NCI-H1048 (cell line): ENCODE data around the gene NR5A1.

Experiments used
- DNase-seq: peaks from one replicate; lab custom pipeline; 2025; lab: John Stamatoyannopoulos, UW

The NR5A1 gene

DNA sequence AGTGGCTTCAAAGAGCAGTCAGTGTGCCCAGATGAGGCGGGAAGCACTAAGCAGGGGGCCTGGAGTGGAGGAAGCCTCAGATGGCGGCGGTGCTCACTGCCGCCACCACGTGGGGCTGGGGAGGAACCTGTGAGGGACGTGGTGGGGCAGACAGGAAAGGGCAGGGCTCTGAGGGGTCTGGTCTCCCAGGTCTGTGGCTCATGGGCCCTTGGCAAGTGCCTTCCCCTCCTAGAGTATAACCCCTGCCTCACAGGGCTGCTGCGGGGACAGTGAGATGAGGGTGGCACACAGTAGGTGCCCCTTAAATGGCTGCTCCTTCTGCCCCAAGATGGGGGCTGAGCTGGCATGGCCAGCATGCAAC, 26.6 kb downstream of the NR5A1 start:
- no peak for DNase-seq

DNA sequence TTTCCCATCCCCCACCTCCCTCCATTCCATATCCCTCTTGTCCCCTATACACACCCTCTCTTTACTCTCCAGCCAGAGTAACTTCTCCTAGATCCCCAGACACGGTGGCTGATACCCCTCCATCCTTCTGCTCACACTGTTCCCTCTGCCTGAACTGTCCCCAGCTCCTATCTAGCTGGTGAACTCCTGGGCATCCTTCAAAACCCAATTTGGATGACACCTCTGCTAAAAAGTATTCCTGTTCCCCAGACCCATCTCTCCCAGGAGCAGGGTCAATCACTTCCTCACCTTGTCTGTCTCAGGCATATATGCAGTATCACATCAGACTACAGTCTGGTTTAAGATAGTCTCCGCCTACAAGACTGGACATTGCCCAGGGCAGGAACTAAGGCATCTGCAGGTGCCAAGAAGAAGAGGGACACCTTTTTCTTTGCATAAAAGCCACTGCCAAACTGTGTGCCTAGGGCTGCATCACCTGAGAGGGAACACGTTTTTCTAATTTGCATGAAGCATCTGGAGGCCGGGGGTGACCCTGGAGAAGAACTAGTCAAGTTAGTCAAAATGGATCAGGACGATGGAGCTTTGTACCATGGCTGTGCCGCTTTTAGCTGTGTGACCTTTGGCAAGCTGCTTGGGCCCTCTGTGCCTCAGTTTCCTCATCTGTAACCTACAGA, 27.1 kb downstream of the NR5A1 start:
- DNase-seq, result no peak

- DNase-seq, result no peak
Measured at GRCh38 chr9:124479371-124479770, 27.8 kb downstream of the NR5A1 start.

GRCh38 chr9:124478354-124478753, 28.8 kb downstream of the NR5A1 start:
- DNase-seq, result no peak

GRCh38 chr9:124477648-124478285, 29.4 kb downstream of the NR5A1 start:
- no peak for DNase-seq

DNA sequence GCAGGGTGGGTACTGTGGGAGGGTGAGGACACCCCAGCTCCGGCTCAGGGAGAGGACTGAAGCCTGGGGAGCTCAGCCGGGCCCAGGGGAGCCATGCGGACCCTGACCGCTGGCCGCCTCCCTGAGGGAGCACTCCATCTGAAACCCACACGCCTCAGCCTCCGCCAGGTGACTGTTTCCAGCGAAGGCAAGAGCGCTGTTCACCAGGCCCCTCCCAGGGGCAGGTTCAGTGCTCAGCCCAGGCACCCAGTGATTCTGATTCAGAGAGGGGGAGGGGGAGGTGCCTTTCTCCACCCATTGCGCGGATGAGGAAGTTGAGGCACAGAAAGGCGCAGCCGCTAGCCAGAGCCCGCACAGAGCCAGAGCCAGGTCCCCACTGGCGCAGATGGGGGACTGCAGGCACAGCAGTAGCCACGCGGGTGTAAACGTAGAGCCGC, 30.0 kb downstream of the NR5A1 start:
- no peak for DNase-seq

DNA sequence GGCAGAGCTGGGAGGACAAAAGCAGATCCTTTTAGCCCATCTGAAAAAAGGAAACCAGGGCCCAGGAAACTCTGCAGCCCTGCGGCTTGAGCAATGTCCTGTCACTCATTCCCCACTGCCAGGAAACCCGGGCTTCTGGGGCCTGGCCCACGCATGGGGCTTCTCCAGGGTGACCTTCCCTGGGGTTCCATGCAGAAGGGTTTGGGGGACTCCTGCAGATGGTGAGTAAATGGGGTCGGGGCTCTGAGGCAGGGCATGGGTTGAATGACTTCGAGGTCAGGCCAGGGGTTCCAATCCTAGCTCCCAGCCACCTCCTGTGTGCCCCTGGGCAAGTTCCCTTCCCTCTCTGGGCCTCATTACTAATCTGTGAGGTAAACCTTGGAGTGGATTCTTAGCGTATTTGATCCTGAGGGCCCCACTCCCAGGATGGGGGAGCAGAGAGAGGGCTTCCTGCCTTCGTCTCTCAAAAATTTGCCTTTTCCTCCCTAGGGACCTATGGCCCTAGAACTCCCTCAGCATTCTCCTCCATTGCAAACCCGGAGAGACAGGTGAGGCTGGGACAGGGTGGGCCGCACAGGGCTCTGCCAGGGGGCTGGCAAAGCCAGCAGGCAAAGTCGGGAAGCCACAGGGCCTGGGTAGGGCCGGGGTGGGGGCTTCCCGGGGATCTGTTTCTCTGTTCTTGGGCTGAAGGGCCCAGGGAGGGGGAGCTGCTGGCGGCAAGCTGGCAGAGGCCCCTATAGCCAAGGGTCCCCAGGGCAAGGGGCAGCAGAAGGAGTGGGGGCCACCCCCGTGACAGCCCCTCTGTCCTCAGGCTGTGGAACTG, 31.1 kb downstream of the NR5A1 start:
- no peak for DNase-seq

DNA sequence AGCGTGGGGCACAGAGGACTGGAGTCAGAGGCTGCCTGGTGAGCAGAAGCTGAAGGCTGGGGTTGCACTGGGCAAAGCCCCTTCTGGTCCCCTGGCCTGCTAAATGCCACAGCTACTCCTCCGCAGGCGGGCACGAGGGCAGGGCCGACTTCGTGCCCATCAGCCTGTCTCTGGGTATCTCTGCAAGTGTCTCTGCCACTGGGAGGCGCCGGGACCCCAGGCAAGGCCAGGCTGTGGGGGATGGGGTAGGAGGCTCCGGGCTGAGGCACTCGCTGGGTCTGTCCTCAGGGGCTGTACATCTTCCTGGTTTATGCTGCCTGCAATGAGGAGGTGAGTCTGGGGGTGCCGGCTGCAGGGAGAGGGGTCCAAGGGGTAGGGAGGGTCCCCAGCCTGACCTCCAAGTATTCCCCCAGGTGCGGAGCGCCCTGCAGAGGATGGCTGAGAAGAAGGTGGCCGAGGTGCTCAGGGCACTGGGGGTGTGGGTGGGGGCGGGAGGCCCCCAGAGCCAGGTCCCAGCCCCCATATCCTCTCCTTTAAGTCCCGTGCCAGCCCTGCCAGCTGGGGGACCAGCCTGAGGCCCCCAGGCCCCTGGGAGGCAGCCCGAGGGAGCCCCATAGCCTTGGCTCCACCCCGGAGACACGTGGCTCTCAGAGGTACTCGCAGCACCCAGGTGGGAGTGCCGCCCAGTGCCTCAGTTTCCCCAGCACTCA, 31.9 kb downstream of the NR5A1 start:
- no peak for DNase-seq

- DNase-seq, result no peak
Measured at GRCh38 chr9:124474151-124474550, 33.0 kb downstream of the NR5A1 start.

DNA sequence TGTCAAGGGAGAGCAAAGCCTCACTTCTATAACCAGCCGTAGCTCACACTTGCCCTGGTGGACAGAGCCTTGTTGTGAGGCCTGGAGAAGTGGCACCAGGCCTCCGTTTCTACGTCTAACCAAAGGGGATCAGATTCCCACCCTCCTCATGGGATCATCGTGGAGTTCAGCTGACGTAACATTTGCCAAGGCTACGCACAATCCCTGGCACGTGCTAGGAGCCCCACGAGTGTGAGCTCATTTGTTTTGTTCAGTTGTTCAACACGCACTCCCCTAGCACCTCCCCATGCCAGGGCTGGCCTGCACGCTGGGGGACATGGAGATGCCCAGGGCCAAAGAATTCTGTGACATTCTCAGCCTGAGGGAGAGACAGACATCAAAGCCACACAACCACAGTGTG, 33.9 kb downstream of the NR5A1 start:
- DNase-seq, result no peak

- no peak for DNase-seq
Measured at GRCh38 chr9:124472770-124473169, 34.4 kb downstream of the NR5A1 start.

GRCh38 chr9:124471761-124472160, 35.4 kb downstream of the NR5A1 start:
- DNase-seq, result no peak

- DNase-seq, result no peak
Measured at GRCh38 chr9:124470726-124471125, 36.5 kb downstream of the NR5A1 start.

DNA sequence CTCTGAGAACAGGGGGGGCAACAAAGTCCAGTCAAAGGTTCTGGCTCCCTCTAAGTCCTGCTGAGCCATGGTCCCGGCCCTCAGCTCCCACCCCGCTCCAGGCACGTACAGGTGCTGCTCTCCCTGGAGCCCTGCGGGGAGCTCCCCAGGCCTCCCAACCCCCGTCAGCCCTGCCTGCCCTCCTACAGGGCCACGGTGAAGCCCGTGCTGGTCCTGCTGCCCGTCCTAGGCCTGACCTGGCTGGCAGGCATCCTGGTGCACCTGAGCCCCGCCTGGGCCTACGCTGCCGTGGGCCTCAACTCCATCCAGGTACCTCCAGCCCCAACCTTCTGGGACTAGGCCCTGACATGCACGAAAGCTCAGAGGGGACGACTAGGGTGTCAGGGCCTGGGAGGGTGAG, 36.9 kb downstream of the NR5A1 start:
- no peak for DNase-seq

- DNase-seq, result no peak
Measured at GRCh38 chr9:124469011-124469832, 38.0 kb downstream of the NR5A1 start.

DNA sequence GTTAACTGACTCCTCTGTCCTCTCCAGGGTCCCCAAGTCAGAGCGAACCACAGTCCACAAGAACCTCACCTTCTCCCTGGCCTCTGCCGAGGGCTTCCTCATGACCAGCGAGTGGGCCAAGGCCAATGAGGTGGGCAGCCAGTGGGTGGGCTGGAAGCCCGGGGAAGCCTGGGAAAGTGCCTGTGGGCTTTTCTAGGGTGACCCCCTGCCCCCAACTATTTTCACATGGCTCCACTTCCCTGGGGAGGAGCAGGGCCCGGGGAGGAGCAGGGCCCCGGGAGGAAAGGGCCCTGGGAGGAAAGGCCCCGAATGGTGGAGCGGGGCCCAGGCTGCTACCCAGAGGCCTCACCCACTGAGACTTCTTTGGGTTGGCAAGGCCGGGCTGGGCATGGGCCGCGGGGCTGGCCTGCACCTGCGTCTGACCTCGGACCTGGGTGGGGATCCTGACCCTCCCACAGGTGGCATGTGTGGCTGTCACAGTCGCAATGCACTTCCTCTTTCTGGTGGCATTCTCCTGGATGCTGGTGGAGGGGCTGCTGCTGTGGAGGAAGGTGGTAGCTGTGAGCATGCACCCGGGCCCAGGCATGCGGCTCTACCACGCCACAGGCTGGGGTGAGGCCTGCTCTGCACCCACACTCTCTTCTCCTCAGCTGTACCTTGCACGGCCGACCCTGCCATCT, 39.0 kb downstream of the NR5A1 start:
- no peak for DNase-seq

GRCh38 chr9:124467410-124468060, 39.7 kb downstream of the NR5A1 start:
- no peak for DNase-seq

GRCh38 chr9:124465736-124466135, 41.5 kb downstream of the NR5A1 start:
- DNase-seq, result no peak

GRCh38 chr9:124462739-124463138, 44.5 kb downstream of the NR5A1 start:
- no peak for DNase-seq

GRCh38 chr9:124458441-124458840, 48.8 kb downstream of the NR5A1 start:
- DNase-seq, result no peak
